Ascending aorta (tissue), 2 donors: Measurements from ENCODE around the gene NRP2. TPM values are rescaled to one million over a fixed set of nuclear protein-coding genes. Genes with fewer than 3 reads are reported as not detected.

Source experiments
- DNase-seq, 2 donors: peaks; one replicate each; pipeline ENCODE4 v3.0.0-alpha.2; 2019; ENCODE audit warnings: low spot score in 2 of 2
- H3K27ac ChIP-seq, 2 donors: fragments of 200-600 bp; sonication (generic); one replicate each; pipeline ENCODE4 v1.5.1; 2016 to 2017; ENCODE audit warnings: mild to moderate bottlenecking in 1 of 2
- H3K27me3 ChIP-seq: fragments of 200-600 bp; sonication (generic); one replicate; pipeline ENCODE4 v1.5.1; 2017
- H3K36me3 ChIP-seq, 2 donors: fragments of 200-600 bp; sonication (generic); one replicate each; pipeline ENCODE4 v1.5.1; 2016
- H3K4me1 ChIP-seq, 2 donors: fragments of 200-600 bp; sonication (generic); one replicate each; pipeline ENCODE4 v1.5.1; 2016 to 2017; ENCODE audit warnings: mild to moderate bottlenecking in 1 of 2
- H3K4me3 ChIP-seq, 2 donors: fragments of 200-600 bp; sonication (generic); one replicate each; pipeline ENCODE4 v1.5.1; 2016 to 2017; ENCODE audit warnings: mild to moderate bottlenecking in 1 of 2
- H3K9me3 ChIP-seq, 2 donors: fragments of 200-600 bp; sonication (generic); one replicate each; pipeline ENCODE4 v1.5.1; 2016
- intact Hi-C: fragments of 100-400 bp; cut with DNase I; formaldehyde crosslinking; loops from one replicate; pipeline ENCODE4 v1.15.1; 2023
- total RNA-seq: library from RNA; depleted of rRNA; stranded (reverse); fragments of >200 nt; gene quantifications from one replicate; pipeline ENCODE4 v1.1.0, GENCODE V29; 2016
- TF ChIP-seq, protein P1 (sequence below), 3 experiments: fragments of 200-600 bp in 2 of 3; fragments of 450-650 bp in 1 of 3; sonication (generic) in 2 of 3; IDR thresholded peaks; one replicate each; pipeline ENCODE4 v1.5.1; 2016 to 2019; ENCODE audit warnings: antibody characterized with exemption in 3 of 3, mild to moderate bottlenecking in 1 of 3, moderate library complexity in 1 of 3

NRP2 gene
- total RNA-seq, 1 donor from 2014 or later, result 39.7 TPM

DNA sequence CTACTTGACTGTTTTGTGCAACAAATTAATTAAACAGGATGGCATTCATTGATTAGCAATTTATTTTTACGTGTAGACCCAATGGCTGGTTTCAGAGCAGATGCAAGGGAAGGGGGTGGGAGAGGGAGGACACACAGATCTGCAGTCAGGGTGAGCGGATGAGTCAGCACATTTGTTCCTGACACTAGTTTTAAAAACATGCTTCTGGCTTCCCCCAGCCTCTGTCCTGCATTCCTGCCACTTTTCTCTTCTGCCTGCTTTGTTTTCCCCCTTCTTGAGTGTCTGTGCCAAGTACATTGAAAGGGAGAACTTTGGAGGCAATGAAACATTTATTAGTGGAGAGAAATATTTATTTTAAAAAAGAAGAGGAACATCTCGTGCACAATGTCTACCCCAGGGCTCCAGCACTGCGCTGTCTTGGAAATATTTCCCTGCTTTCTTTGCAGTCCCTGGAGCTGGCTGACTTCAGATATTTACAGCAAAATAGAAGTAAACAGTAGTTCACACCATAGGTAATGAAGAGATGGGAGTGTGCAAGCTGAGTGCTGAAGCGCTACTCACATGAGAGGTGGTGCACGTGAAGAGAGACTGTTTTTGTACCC lies 52.2 kb downstream of the NRP2 start:
- Histone ChIP-seq H3K9me3 (no peaks in the 10 kb centered on the region), H3K27me3 (no peaks in the 10 kb centered on the region), H3K4me1 (no peaks in the 10 kb centered on the region), H3K27ac (no peak overlapping the region), H3K36me3 (peaks cover 0 to 8% of the 10 kb centered on the region in 2 donors), H3K4me3 (no peak overlapping the region)
- intact Hi-C loops, result no loop called here
- TF ChIP-seq, protein P1, sequence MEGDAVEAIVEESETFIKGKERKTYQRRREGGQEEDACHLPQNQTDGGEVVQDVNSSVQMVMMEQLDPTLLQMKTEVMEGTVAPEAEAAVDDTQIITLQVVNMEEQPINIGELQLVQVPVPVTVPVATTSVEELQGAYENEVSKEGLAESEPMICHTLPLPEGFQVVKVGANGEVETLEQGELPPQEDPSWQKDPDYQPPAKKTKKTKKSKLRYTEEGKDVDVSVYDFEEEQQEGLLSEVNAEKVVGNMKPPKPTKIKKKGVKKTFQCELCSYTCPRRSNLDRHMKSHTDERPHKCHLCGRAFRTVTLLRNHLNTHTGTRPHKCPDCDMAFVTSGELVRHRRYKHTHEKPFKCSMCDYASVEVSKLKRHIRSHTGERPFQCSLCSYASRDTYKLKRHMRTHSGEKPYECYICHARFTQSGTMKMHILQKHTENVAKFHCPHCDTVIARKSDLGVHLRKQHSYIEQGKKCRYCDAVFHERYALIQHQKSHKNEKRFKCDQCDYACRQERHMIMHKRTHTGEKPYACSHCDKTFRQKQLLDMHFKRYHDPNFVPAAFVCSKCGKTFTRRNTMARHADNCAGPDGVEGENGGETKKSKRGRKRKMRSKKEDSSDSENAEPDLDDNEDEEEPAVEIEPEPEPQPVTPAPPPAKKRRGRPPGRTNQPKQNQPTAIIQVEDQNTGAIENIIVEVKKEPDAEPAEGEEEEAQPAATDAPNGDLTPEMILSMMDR (IDR thresholded peaks at IDR 0.05), result no peak
- no peak for DNase-seq

DNA sequence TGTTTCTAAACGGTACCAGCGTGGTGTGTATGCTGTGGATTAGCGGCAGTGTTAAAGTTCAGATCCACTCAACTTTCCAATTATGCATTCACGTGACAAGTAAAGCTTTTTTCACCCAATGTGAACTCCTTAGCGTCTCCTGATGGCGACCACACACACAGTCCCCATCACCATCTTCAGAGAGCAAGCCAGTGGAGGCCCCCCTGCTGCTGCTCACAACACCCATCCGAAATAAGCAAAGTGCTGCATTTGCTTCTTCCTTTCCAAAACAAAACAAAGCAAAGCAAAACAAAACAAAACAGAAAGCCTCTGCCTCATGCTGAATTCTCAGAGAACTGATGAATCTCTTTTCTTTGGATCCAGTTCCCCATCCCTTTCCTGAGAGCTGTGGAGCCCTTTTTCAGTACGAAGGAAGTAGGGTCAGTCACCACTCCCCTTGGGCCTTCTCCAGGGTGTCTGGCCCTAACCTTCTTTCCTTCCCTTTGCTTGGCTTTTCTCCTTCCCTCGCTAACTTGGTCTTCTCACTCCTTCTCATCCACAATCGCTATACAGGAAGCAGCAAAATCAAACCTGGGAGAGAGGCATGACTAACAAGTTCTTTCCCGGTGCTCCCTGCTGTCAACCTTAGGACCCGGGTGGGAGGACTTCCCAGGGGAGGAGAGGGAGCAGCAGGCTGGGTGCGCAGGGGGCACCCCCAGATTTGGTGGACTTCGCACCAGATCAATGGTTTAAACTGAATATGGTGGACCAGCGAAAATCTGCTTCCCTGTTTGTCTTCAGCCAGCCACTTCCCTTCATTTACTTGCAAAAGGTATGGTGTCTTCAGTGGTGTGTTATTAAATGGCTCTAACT lies 56.0 kb downstream of the NRP2 start:
- H3K27me3 ChIP-seq, result no peaks in the 10 kb centered on the region
- DNase-seq, result no peak
- H3K36me3 ChIP-seq, result peaks cover 21 to 25% of the 10 kb centered on the region in 2 donors
- no peaks in the 10 kb centered on the region for H3K9me3 ChIP-seq
- TF ChIP-seq, protein P1 (IDR thresholded peaks at IDR 0.05), result no peak
- H3K4me3 ChIP-seq, result no peak overlapping the region
- no peaks in the 10 kb centered on the region for H3K4me1 ChIP-seq
- intact Hi-C loops, result no loop called here
- no peak overlapping the region for H3K27ac ChIP-seq

DNA sequence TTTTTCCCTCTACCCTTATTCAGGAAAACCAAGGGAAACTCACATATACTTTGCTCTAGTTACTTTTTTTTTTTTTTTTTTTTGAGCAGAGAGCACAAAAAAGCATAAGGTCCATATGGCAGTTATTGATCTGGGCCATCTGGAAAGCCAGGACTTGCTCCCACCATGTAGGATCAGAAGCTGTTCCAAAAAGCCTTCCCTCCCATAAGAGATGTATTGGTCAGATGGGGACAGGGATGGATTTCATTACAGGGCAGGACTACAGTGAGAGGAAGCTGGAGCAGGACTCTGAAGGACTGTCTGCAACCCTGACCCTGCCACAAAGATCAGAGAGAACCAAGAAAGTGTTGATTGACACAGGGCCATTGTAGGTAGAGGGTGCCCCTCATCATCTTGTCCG lies 57.3 kb downstream of the NRP2 start:
- H3K36me3 ChIP-seq, result peaks cover 26 to 27% of the 10 kb centered on the region in 2 donors
- H3K27ac ChIP-seq, result no peak overlapping the region

DNA sequence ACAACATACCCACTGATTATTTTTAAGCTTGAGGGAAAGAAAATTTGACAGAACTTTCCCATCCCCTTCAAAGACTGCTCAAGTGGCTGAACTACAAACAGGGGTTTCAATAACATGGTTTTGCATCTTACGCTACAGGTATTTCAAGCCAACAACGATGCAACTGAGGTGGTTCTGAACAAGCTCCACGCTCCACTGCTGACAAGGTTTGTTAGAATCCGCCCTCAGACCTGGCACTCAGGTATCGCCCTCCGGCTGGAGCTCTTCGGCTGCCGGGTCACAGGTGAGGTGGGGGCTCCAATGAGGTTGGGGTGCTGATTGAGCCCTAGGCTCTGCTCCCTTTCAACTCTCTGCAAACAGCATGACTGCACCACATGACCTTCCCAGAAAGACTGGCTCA lies 58.1 kb downstream of the NRP2 start:
- TF ChIP-seq, protein P1 (IDR thresholded peaks at IDR 0.05), result no peak

More for the DNA sequence above, 57.3 kb downstream of the NRP2 start:
- Histone ChIP-seq H3K4me1 (no peaks in the 10 kb centered on the region), H3K27me3 (no peaks in the 10 kb centered on the region), H3K4me3 (no peak overlapping the region), H3K9me3 (no peaks in the 10 kb centered on the region)
- DNase-seq, result no peak
- TF ChIP-seq, protein P1 (IDR thresholded peaks at IDR 0.05), result no peak
- intact Hi-C loops, result no loop called here

DNA sequence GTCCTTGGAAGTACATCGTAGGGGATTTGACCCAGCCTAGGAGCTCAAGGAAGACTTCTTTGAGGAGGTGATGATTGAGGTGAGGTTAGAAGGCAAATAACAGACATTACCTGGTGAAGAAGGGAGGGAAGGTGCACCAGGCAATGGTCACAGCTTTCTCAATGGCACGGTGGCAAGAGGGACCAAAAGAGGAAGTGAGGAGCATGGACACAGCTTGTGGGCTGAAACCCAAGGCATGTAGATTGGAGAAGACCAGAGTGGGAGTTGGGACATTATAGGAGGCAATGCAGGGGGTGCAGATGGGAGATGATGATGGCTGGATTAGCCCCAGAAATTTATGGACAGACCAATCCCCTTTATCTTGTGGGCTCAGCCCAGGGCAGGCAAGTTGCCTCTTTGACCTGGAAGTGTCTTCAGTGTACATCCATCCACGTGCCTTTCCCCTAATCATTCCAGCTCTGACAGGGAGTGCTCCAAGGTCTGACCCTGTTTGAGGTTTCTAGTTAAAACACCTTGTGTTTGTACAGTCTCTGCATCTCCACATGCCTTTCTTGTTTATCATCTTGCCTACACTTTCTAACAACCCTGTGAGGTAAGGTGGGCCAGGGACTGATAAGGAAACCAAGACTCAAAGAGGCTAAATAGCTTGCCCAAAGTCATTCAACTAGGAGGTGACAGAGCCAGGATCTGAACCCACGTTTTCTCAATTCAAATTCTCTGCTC lies 59.1 kb downstream of the NRP2 start:
- no peak overlapping the region for H3K27ac ChIP-seq
- intact Hi-C loops, result no loop called here
- TF ChIP-seq, protein P1 (IDR thresholded peaks at IDR 0.05), result no peak
- no peak for DNase-seq
- no peak overlapping the region for H3K4me3 ChIP-seq
- peaks cover 30 to 38% of the 10 kb centered on the region in 2 donors for H3K36me3 ChIP-seq
- H3K4me1 ChIP-seq, result no peaks in the 10 kb centered on the region
- no peaks in the 10 kb centered on the region for H3K9me3 ChIP-seq
- H3K27me3 ChIP-seq, result no peaks in the 10 kb centered on the region

More for the DNA sequence above, 58.1 kb downstream of the NRP2 start:
- intact Hi-C loops, result no loop called here
- Histone ChIP-seq H3K4me3 (no peak overlapping the region), H3K27me3 (no peaks in the 10 kb centered on the region), H3K4me1 (no peaks in the 10 kb centered on the region), H3K36me3 (peaks cover 26 to 31% of the 10 kb centered on the region in 2 donors), H3K27ac (no peak overlapping the region), H3K9me3 (no peaks in the 10 kb centered on the region)
- no peak for DNase-seq
